Activated T-helper 1 cell treated with Interleukin-2 at 50 U/mL for 16 hours (primary cell): ENCODE data around the gene UNC119.

Source experiments
- DNase-seq: peaks from one replicate; pipeline ENCODE4 v3.0.0-alpha.2; 2020; ENCODE audit warnings: low read depth

UNC119 gene

GRCh38 chr17:28544402-28545140 is 7.9 kb downstream of the UNC119 start:
- no peak for DNase-seq

GRCh38 chr17:28541439-28541838 is 11.0 kb downstream of the UNC119 start:
- no peak for DNase-seq

GRCh38 chr17:28540231-28540630 is 12.2 kb downstream of the UNC119 start:
- no peak for DNase-seq

GRCh38 chr17:28538296-28538895 is 14.0 kb downstream of the UNC119 start:
- no peak for DNase-seq

GRCh38 chr17:28537219-28537610 is 15.2 kb downstream of the UNC119 start:
- DNase-seq: no peak

- DNase-seq: no peak
Observed at GRCh38 chr17:28536532-28537218, 15.7 kb downstream of the UNC119 start.

- DNase-seq: no peak
Observed at GRCh38 chr17:28534740-28535375, 17.6 kb downstream of the UNC119 start.

GRCh38 chr17:28533091-28533807 is 19.2 kb downstream of the UNC119 start:
- DNase-seq: no peak

GRCh38 chr17:28532050-28532960 is 20.1 kb downstream of the UNC119 start:
- no peak for DNase-seq

GRCh38 chr17:28530926-28531325 is 21.5 kb downstream of the UNC119 start:
- DNase-seq: no peak

GRCh38 chr17:28530250-28530649 is 22.2 kb downstream of the UNC119 start:
- no peak for DNase-seq

GRCh38 chr17:28529013-28529400 is 23.4 kb downstream of the UNC119 start:
- no peak for DNase-seq

GRCh38 chr17:28528327-28529012 is 24.0 kb downstream of the UNC119 start:
- no peak for DNase-seq

- DNase-seq: no peak
Observed at GRCh38 chr17:28527859-28528258, 24.6 kb downstream of the UNC119 start.

- DNase-seq: no peak
Observed at GRCh38 chr17:28527181-28527681, 25.2 kb downstream of the UNC119 start.

GRCh38 chr17:28526381-28526780 is 26.0 kb downstream of the UNC119 start:
- no peak for DNase-seq

- DNase-seq: no peak
Observed at GRCh38 chr17:28524476-28525424, 27.7 kb downstream of the UNC119 start.

GRCh38 chr17:28523876-28524275 is 28.5 kb downstream of the UNC119 start:
- no peak for DNase-seq

- DNase-seq: no peak
Observed at GRCh38 chr17:28523186-28523585, 29.2 kb downstream of the UNC119 start.
